Measurements from ENCODE around the gene RTL10.

DNA sequence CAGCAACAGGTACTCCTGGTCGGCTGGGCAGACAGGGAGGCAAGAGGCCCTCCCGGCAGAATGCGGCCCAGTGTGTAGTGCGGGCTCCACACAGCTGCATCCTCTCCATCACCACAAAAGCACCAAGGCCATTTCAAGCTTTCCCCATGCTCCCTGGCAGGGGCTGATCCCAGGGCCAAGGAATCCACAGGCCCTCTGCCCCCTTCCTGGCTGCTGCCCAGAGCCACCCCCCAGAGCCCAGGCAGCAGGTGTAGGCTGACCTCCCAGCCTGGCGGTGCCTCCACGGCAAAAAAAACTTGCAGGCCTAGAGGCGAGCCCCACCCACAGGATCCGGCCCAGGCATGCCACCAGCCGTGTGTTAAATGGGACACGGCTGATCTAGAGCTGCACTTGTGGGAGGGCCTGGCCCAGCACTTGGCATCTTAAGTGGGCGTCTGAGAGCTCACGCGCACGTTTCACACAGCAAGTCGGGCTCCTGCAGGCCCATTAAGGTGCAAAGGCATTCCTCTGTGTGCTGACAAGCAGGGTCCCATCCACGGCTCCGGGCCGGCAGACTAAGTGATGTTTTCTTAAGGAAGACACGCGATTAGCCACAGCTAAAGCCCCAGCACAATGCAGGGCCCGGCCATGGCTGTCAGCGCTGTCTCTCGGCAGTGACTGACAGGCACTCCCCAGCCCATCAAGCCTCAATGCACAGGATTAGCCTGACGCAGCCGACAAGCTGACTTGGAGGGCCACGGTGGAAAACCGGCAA lies 19.8 kb upstream of the RTL10 start:
- TF ChIP-seq MXI1 (IDR thresholded peaks at IDR 0.05; ENCODE audit: low read depth, low read length) (no peak), NRF1 (IDR thresholded peaks at IDR 0.05; ENCODE audit: low read depth, low read length) (no peak), POLR2AphosphoS5 (IDR thresholded peaks at IDR 0.05; ENCODE audit: low read depth, low read length) (no peak), GABPA (IDR thresholded peaks at IDR 0.05; ENCODE audit: low read depth) (no peak), SMC3 (IDR thresholded peaks at IDR 0.05; ENCODE audit: low read depth, low read length) (no peak), RFX5 (IDR thresholded peaks at IDR 0.05; ENCODE audit: low read length) (no peak), EP300 (IDR thresholded peaks at IDR 0.05; ENCODE audit: borderline replicate concordance in 1 of 2, low read depth in 1 of 2, low read length in 1 of 2) (no peak), RCOR1 (IDR thresholded peaks at IDR 0.05; ENCODE audit: low read length) (no peak), GATA2 (CRISPR knock-in tag; IDR thresholded peaks at IDR 0.05) (no peak), TEAD4 (IDR thresholded peaks at IDR 0.05; ENCODE audit: borderline replicate concordance, insufficient read depth) (no peak), EZH2phosphoT487 (IDR thresholded peaks at IDR 0.05; ENCODE audit: borderline replicate concordance, low read depth) (no peak)
- TF ChIP-seq, protein P1, sequence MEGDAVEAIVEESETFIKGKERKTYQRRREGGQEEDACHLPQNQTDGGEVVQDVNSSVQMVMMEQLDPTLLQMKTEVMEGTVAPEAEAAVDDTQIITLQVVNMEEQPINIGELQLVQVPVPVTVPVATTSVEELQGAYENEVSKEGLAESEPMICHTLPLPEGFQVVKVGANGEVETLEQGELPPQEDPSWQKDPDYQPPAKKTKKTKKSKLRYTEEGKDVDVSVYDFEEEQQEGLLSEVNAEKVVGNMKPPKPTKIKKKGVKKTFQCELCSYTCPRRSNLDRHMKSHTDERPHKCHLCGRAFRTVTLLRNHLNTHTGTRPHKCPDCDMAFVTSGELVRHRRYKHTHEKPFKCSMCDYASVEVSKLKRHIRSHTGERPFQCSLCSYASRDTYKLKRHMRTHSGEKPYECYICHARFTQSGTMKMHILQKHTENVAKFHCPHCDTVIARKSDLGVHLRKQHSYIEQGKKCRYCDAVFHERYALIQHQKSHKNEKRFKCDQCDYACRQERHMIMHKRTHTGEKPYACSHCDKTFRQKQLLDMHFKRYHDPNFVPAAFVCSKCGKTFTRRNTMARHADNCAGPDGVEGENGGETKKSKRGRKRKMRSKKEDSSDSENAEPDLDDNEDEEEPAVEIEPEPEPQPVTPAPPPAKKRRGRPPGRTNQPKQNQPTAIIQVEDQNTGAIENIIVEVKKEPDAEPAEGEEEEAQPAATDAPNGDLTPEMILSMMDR (IDR thresholded peaks at IDR 0.05): no peak
- TF ChIP-seq, protein P2, sequence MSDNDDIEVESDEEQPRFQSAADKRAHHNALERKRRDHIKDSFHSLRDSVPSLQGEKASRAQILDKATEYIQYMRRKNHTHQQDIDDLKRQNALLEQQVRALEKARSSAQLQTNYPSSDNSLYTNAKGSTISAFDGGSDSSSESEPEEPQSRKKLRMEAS (IDR thresholded peaks at IDR 0.05; ENCODE audit: low read depth): no peak
- TF ChIP-seq, protein P3, sequence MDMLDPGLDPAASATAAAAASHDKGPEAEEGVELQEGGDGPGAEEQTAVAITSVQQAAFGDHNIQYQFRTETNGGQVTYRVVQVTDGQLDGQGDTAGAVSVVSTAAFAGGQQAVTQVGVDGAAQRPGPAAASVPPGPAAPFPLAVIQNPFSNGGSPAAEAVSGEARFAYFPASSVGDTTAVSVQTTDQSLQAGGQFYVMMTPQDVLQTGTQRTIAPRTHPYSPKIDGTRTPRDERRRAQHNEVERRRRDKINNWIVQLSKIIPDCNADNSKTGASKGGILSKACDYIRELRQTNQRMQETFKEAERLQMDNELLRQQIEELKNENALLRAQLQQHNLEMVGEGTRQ (IDR thresholded peaks at IDR 0.05; ENCODE audit: borderline replicate concordance, low read depth, low read length): no peak
